PC-3 (cell line): ENCODE measurements around the gene ASB7. TPM values are rescaled to one million over a fixed set of nuclear protein-coding genes. Genes with fewer than 3 reads are reported as not detected.

Experiments used
- ATAC-seq: fragments of 200-7000 bp; cut with Tn5 transposase; 2 replicates; pipeline ENCODE4 v1.9.1; 2020; ENCODE audit warnings: mild to moderate bottlenecking, moderate library complexity
- BruUV-seq: library from RNA; stranded (reverse); fragments of 400-500 nt; replicated peaks from 2 replicates; lab custom pipeline; 2021; lab: Mats Ljungman, UMichigan
- CTCF ChIA-PET: fragments of 300-600 bp; sonication (Branson Sonifier 250); formaldehyde crosslinking; loops from one replicate; lab custom pipeline; 2022; ENCODE audit warnings: antibody characterized with exemption; lab: Charles Lee
- POLR2A ChIA-PET: fragments of 300-600 bp; sonication (Branson Sonifier 250); formaldehyde crosslinking; loops from one replicate; lab custom pipeline; 2022; ENCODE audit warnings: antibody characterized with exemption; ENCODE audit not compliant: unreplicated experiment; lab: Charles Lee
- DNase-seq: peaks from one replicate; pipeline ENCODE4 v3.0.0-alpha.2; 2015
- H2AFZ ChIP-seq: fragments of 300-600 bp; sonication (generic); 2 replicates; pipeline ENCODE4 v1.6.0; 2016; ENCODE audit warnings: antibody characterized with exemption, low read length
- H3F3A ChIP-seq: fragments of 300-600 bp; sonication (generic); one replicate; pipeline ENCODE4 v1.6.0; 2017; ENCODE audit warnings: antibody characterized with exemption, low read length, control low read depth, mild to moderate bottlenecking; ENCODE audit not compliant: unreplicated experiment
- H3K27ac ChIP-seq: fragments of 300-600 bp; sonication (generic); 2 replicates; pipeline ENCODE4 v1.5.1; 2016; ENCODE audit warnings: mild to moderate bottlenecking, low read length
- H3K27me3 ChIP-seq: fragments of 300-600 bp; sonication (generic); 2 replicates; pipeline ENCODE4 v1.6.1; 2016; ENCODE audit warnings: low read length, mixed read lengths
- H3K36me3 ChIP-seq: fragments of 300-600 bp; sonication (generic); 2 replicates; pipeline ENCODE4 v1.6.1; 2016; ENCODE audit warnings: low read depth, mixed run types, low read length, mixed read lengths
- H3K4me1 ChIP-seq: fragments of 300-600 bp; sonication (generic); 2 replicates; pipeline ENCODE4 v1.5.1; 2016; ENCODE audit warnings: low read length; ENCODE audit not compliant: insufficient read depth
- H3K4me2 ChIP-seq: fragments of 300-600 bp; sonication (generic); 2 replicates; pipeline ENCODE4 v1.6.0; 2016; ENCODE audit warnings: low read length
- H3K4me3 ChIP-seq: fragments of 300-600 bp; sonication (generic); 2 replicates; pipeline ENCODE4 v1.5.1; 2016; ENCODE audit warnings: mild to moderate bottlenecking, low read length, mixed read lengths
- H3K79me2 ChIP-seq: fragments of 300-600 bp; sonication (generic); 2 replicates; pipeline ENCODE4 v1.6.1; 2017; ENCODE audit warnings: low read length, mixed read lengths
- H3K9ac ChIP-seq: fragments of 300-600 bp; sonication (generic); 2 replicates; pipeline ENCODE4 v1.6.0; 2016; ENCODE audit warnings: mild to moderate bottlenecking, low read length
- H3K9me2 ChIP-seq: fragments of 300-600 bp; sonication (generic); replicated peaks from 2 replicates; pipeline ENCODE4 v1.6.1; 2016; ENCODE audit warnings: mixed run types, low read length, mixed read lengths
- H3K9me3 ChIP-seq: fragments of 300-600 bp; sonication (generic); 2 replicates; pipeline ENCODE4 v1.6.1; 2016; ENCODE audit warnings: low read length, mixed read lengths
- H4K20me1 ChIP-seq: fragments of 300-600 bp; sonication (generic); 2 replicates; pipeline ENCODE4 v1.6.1; 2016; ENCODE audit warnings: low read length, mixed read lengths
- EZH2 ChIP-seq: fragments of 300-600 bp; sonication (generic); IDR thresholded peaks from one replicate; pipeline ENCODE4 v1.6.1; 2017; ENCODE audit warnings: antibody characterized with exemption, mild to moderate bottlenecking, low read length; ENCODE audit not compliant: unreplicated experiment
- EZH2phosphoT487 ChIP-seq: fragments of 300-600 bp; sonication (generic); IDR thresholded peaks from 2 replicates; pipeline ENCODE4 v1.6.1; 2018; ENCODE audit warnings: mild to moderate bottlenecking, antibody characterized with exemption, low read length, borderline replicate concordance
- intact Hi-C: fragments of 100-400 bp; cut with micrococcal nuclease; formaldehyde crosslinking; loops from 2 replicates; pipeline ENCODE4 v1.9.0; 2023
- total RNA-seq: library from RNA; depleted of rRNA; stranded (reverse); fragments of >200 nt; gene quantifications from 2 replicates; pipeline ENCODE4 v1.2.3, GENCODE V29; 2014
- TF ChIP-seq, protein P1 (sequence below): fragments of 300-600 bp; sonication (generic); conservative IDR thresholded peaks from 2 replicates; pipeline ENCODE4 v1.5.1; 2017; ENCODE audit warnings: antibody characterized with exemption, low read depth, mild to moderate bottlenecking, low read length

ASB7 gene
- total RNA-seq, 1 experiment from 2014 or later, result 7.8 TPM

- H3K9ac ChIP-seq, result no peak overlapping the region
- H2AFZ ChIP-seq, result no peak overlapping the region
- H3K4me1 ChIP-seq, result peaks cover 4% of the 10 kb centered on the region; the same call in 1 of the 2 replicates
- TF ChIP-seq EZH2, result no peak
- TF ChIP-seq, protein P1, sequence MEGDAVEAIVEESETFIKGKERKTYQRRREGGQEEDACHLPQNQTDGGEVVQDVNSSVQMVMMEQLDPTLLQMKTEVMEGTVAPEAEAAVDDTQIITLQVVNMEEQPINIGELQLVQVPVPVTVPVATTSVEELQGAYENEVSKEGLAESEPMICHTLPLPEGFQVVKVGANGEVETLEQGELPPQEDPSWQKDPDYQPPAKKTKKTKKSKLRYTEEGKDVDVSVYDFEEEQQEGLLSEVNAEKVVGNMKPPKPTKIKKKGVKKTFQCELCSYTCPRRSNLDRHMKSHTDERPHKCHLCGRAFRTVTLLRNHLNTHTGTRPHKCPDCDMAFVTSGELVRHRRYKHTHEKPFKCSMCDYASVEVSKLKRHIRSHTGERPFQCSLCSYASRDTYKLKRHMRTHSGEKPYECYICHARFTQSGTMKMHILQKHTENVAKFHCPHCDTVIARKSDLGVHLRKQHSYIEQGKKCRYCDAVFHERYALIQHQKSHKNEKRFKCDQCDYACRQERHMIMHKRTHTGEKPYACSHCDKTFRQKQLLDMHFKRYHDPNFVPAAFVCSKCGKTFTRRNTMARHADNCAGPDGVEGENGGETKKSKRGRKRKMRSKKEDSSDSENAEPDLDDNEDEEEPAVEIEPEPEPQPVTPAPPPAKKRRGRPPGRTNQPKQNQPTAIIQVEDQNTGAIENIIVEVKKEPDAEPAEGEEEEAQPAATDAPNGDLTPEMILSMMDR, result no peak
- TF ChIP-seq EZH2phosphoT487, result no peak
- no peak overlapping the region for H3K4me3 ChIP-seq
- ChIA-PET CTCF (no interaction called here), POLR2A (no interaction called here)
- no peaks in the 10 kb centered on the region for H3K27me3 ChIP-seq
- intact Hi-C loops, result no loop called here
- H3K4me2 ChIP-seq, result no peak overlapping the region
- BruUV-seq, result no TSS peak
- H3K27ac ChIP-seq, result no peak overlapping the region
- ATAC-seq, result no peak
- no peaks in the 10 kb centered on the region for H3K36me3 ChIP-seq
- H3K9me3 ChIP-seq, result no peaks in the 10 kb centered on the region
- H3F3A ChIP-seq, result no peaks in the 10 kb centered on the region
- DNase-seq, result no peak
- H4K20me1 ChIP-seq, result no peaks in the 10 kb centered on the region
- H3K9me2 ChIP-seq, result no peaks in the 10 kb centered on the region
- H3K79me2 ChIP-seq, result peaks cover 4% of the 10 kb centered on the region
Observed at GRCh38 chr15:100680726-100681125, 78.3 kb downstream of the ASB7 start.

DNA sequence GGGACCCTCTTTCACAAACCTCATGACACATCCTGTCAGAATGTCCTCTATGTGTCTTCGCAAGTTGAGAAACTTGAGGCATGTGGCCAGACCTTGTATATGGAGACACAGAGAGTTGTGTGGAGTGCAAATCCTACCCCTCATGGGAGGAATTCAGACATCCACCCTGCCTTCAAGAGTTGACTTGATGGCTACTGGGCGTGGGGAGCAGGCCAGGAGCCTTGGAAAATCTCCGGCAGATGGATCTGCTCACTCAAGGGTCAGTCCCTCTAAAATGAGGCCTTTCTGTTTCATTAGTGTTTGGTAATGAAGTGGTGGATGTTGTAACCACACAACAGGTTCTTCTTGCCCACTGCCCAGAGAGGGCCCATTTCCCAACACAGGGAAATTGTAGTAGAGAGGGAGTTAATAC lies 79.0 kb downstream of the ASB7 start:
- no peak overlapping the region for H3K4me2 ChIP-seq
- H3K79me2 ChIP-seq, result peaks cover 8% of the 10 kb centered on the region
- no peak overlapping the region for H3K9ac ChIP-seq
- ATAC-seq (no peak), DNase-seq (no peak)
- intact Hi-C loops, result no loop called here
- peaks cover 10% of the 10 kb centered on the region for H3K4me1 ChIP-seq
- no peaks in the 10 kb centered on the region for H3K9me2 ChIP-seq
- H3K4me3 ChIP-seq, result no peak overlapping the region
- no peak overlapping the region for H3K27ac ChIP-seq
- H3F3A ChIP-seq, result peaks cover 3% of the 10 kb centered on the region
- no peak overlapping the region for H2AFZ ChIP-seq
- ChIA-PET CTCF (no interaction called here), POLR2A (no interaction called here)
- H3K36me3 ChIP-seq, result no peaks in the 10 kb centered on the region
- H3K9me3 ChIP-seq, result no peaks in the 10 kb centered on the region
- H4K20me1 ChIP-seq, result no peaks in the 10 kb centered on the region
- H3K27me3 ChIP-seq, result no peaks in the 10 kb centered on the region
- TF ChIP-seq, protein P1, result no peak
- TF ChIP-seq EZH2, result no peak
- TF ChIP-seq EZH2phosphoT487, result no peak
- BruUV-seq, result no TSS peak

DNA sequence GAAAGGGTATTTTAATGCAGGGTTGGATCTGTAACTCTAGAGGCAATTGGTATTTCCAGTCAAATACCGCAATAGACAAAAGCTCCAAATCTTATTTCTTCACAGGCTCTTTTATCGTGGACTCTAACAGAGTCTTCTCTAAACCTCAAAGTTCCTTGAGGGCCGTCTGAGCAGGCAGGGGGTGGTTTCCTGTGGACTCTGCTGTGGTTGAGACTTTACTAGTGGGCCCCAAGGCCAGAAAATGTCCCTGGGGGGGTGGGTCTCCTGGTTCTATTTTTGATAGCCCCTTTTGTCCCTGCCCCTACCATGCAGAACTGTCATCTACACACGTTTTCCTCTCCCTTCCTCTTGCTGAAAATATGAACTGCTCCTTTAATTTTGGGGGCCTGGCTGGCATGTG lies 80.1 kb downstream of the ASB7 start:
- peaks cover 21% of the 10 kb centered on the region for H3K4me1 ChIP-seq
- intact Hi-C loops, result no loop called here
- CTCF ChIA-PET, result no interaction called here
- POLR2A ChIA-PET, result no interaction called here
- no peak overlapping the region for H3K4me3 ChIP-seq
- H3K27me3 ChIP-seq, result no peaks in the 10 kb centered on the region
- H4K20me1 ChIP-seq, result no peaks in the 10 kb centered on the region
- DNase-seq (no peak), ATAC-seq (no peak)
- no peak overlapping the region for H2AFZ ChIP-seq
- peaks cover 9% of the 10 kb centered on the region for H3F3A ChIP-seq
- H3K9me3 ChIP-seq, result no peaks in the 10 kb centered on the region
- H3K4me2 ChIP-seq, result no peak overlapping the region
- no TSS peak for BruUV-seq
- H3K9me2 ChIP-seq, result no peaks in the 10 kb centered on the region
- TF ChIP-seq EZH2phosphoT487, result no peak
- no peak for TF ChIP-seq EZH2
- TF ChIP-seq, protein P1, result no peak
- H3K36me3 ChIP-seq, result no peaks in the 10 kb centered on the region
- peaks cover 10% of the 10 kb centered on the region for H3K79me2 ChIP-seq
- no peak overlapping the region for H3K27ac ChIP-seq
- H3K9ac ChIP-seq, result no peak overlapping the region
